Measurements from ENCODE around the gene PCCB.

DNA sequence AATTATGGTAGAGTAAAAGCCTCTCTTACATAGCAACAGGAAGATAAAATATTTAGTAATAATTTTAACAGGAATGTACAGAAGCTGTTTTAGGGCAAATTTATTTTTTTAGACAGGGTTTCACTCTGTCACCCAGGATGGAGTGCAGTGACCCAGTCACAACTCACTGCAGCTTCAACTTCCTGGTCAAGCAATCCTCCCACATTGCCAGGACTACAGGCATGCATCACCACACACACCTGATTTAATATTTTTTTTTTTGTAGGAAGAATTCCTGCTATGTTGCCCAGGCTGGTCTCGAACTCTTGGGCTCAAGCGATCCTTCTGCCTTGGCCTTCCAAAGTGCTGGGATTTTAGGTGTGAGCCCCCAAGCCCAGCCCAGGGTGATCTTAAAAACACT lies 61.1 kb downstream of the PCCB start:
- TF ChIP-seq POLR2A (IDR thresholded peaks at IDR 0.05), result no peak
- TF ChIP-seq, protein P1, sequence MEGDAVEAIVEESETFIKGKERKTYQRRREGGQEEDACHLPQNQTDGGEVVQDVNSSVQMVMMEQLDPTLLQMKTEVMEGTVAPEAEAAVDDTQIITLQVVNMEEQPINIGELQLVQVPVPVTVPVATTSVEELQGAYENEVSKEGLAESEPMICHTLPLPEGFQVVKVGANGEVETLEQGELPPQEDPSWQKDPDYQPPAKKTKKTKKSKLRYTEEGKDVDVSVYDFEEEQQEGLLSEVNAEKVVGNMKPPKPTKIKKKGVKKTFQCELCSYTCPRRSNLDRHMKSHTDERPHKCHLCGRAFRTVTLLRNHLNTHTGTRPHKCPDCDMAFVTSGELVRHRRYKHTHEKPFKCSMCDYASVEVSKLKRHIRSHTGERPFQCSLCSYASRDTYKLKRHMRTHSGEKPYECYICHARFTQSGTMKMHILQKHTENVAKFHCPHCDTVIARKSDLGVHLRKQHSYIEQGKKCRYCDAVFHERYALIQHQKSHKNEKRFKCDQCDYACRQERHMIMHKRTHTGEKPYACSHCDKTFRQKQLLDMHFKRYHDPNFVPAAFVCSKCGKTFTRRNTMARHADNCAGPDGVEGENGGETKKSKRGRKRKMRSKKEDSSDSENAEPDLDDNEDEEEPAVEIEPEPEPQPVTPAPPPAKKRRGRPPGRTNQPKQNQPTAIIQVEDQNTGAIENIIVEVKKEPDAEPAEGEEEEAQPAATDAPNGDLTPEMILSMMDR (IDR thresholded peaks at IDR 0.05), result no peak
